Muscle layer of duodenum (tissue), 2 donors: ENCODE results near the gene GPC1.

Experiments used
- H3K27ac ChIP-seq: one replicate; pipeline ENCODE4 v1.7.0; 2013; ENCODE audit warnings: mild to moderate bottlenecking, low read length
- H3K27me3 ChIP-seq: one replicate; pipeline ENCODE4 v1.7.0; 2013; ENCODE audit warnings: low read depth, mild to moderate bottlenecking, control low read depth, low read length
- H3K36me3 ChIP-seq, 2 donors: one replicate each; pipeline ENCODE4 v1.7.0; 2013; ENCODE audit warnings: low read length in 2 of 2, control low read depth in 1 of 2, mild to moderate bottlenecking in 1 of 2; ENCODE audit not compliant: insufficient read depth in 2 of 2, control insufficient read depth in 1 of 2
- H3K4me1 ChIP-seq, 2 donors: one replicate each; pipeline ENCODE4 v1.7.0; 2013; ENCODE audit warnings: low read length in 2 of 2, mild to moderate bottlenecking in 2 of 2, control low read depth in 1 of 2, moderate library complexity in 1 of 2; ENCODE audit not compliant: insufficient read depth in 2 of 2, control insufficient read depth in 1 of 2
- H3K4me3 ChIP-seq, 2 donors: one replicate each; pipeline ENCODE4 v1.7.0; 2013; ENCODE audit warnings: low read length in 2 of 2, low read depth in 1 of 2, mild to moderate bottlenecking in 1 of 2
- H3K9me3 ChIP-seq, 2 donors: one replicate each; pipeline ENCODE4 v1.7.0; 2013; ENCODE audit warnings: low read length in 2 of 2, control low read depth in 1 of 2, mild to moderate bottlenecking in 1 of 2; ENCODE audit not compliant: control insufficient read depth in 1 of 2
- donor health status: healthy.

The GPC1 gene

GRCh38 chr2:240450532-240451107 is 15.2 kb downstream of the GPC1 start:
- H3K9me3 ChIP-seq: no peaks in the 10 kb centered on the region
- no peak overlapping the region for H3K4me3 ChIP-seq
- H3K36me3 ChIP-seq: peaks cover 0 to 6% of the 10 kb centered on the region in 2 donors

GRCh38 chr2:240451108-240451611 is 15.7 kb downstream of the GPC1 start:
- H3K36me3 ChIP-seq: peaks cover 0 to 2% of the 10 kb centered on the region in 2 donors
- H3K4me3 ChIP-seq: no peak overlapping the region
- H3K9me3 ChIP-seq: no peaks in the 10 kb centered on the region
- H3K27ac ChIP-seq: no peak overlapping the region
- peaks cover 0 to 24% of the 10 kb centered on the region in 2 donors for H3K4me1 ChIP-seq
- peaks cover 5% of the 10 kb centered on the region for H3K27me3 ChIP-seq

More at GRCh38 chr2:240450532-240451107, 15.2 kb downstream of the GPC1 start:
- H3K27me3 ChIP-seq: peaks cover 5% of the 10 kb centered on the region
- H3K4me1 ChIP-seq: peaks cover 0 to 23% of the 10 kb centered on the region in 2 donors
- no peak overlapping the region for H3K27ac ChIP-seq

GRCh38 chr2:240451791-240452461 is 16.5 kb downstream of the GPC1 start:
- Histone ChIP-seq H3K27ac (no peak overlapping the region), H3K4me1 (peaks cover 0 to 24% of the 10 kb centered on the region in 2 donors), H3K27me3 (peaks cover 5% of the 10 kb centered on the region)

GRCh38 chr2:240452462-240453256 is 17.2 kb downstream of the GPC1 start:
- H3K27me3 ChIP-seq: peaks cover 5% of the 10 kb centered on the region
- peak overlapping the region; percentile 3 to 62 for H3K4me3 ChIP-seq
- no peaks in the 10 kb centered on the region for H3K36me3 ChIP-seq
- peaks cover 0 to 24% of the 10 kb centered on the region in 2 donors for H3K4me1 ChIP-seq
- no peaks in the 10 kb centered on the region for H3K9me3 ChIP-seq
- no peak overlapping the region for H3K27ac ChIP-seq

More at GRCh38 chr2:240451791-240452461, 16.5 kb downstream of the GPC1 start:
- H3K9me3 ChIP-seq: no peaks in the 10 kb centered on the region
- peak overlapping the region; percentile 3 to 62 for H3K4me3 ChIP-seq
- H3K36me3 ChIP-seq: no peaks in the 10 kb centered on the region

GRCh38 chr2:240453461-240454105 is 18.1 kb downstream of the GPC1 start:
- Histone ChIP-seq H3K4me3 (peak overlapping the region in 1 of 2 donors; percentile 19), H3K4me1 (peaks cover 0 to 24% of the 10 kb centered on the region in 2 donors), H3K27me3 (peaks cover 5% of the 10 kb centered on the region), H3K9me3 (no peaks in the 10 kb centered on the region), H3K36me3 (no peaks in the 10 kb centered on the region), H3K27ac (no peak overlapping the region)

- Histone ChIP-seq H3K27me3 (peaks cover 5% of the 10 kb centered on the region), H3K36me3 (no peaks in the 10 kb centered on the region), H3K4me1 (peaks cover 0 to 24% of the 10 kb centered on the region in 2 donors), H3K9me3 (no peaks in the 10 kb centered on the region), H3K4me3 (peak overlapping the region in 1 of 2 donors; percentile 19), H3K27ac (no peak overlapping the region)
Observed at GRCh38 chr2:240454106-240454901, 18.8 kb downstream of the GPC1 start.

- Histone ChIP-seq H3K27me3 (peaks cover 5% of the 10 kb centered on the region), H3K27ac (no peak overlapping the region), H3K4me1 (peaks cover 0 to 23% of the 10 kb centered on the region in 2 donors), H3K36me3 (no peaks in the 10 kb centered on the region), H3K4me3 (no peak overlapping the region), H3K9me3 (no peaks in the 10 kb centered on the region)
Observed at GRCh38 chr2:240455272-240455646, 19.8 kb downstream of the GPC1 start.

GRCh38 chr2:240455647-240456446 is 20.4 kb downstream of the GPC1 start:
- Histone ChIP-seq H3K36me3 (no peaks in the 10 kb centered on the region), H3K4me3 (no peak overlapping the region), H3K4me1 (peaks cover 0 to 19% of the 10 kb centered on the region in 2 donors), H3K9me3 (no peaks in the 10 kb centered on the region), H3K27ac (no peak overlapping the region), H3K27me3 (peaks cover 5% of the 10 kb centered on the region)

- Histone ChIP-seq H3K27ac (no peak overlapping the region), H3K27me3 (peaks cover 5% of the 10 kb centered on the region), H3K36me3 (no peaks in the 10 kb centered on the region), H3K9me3 (no peaks in the 10 kb centered on the region), H3K4me3 (no peak overlapping the region), H3K4me1 (peaks cover 0 to 14% of the 10 kb centered on the region in 2 donors)
Observed at GRCh38 chr2:240456447-240457222, 21.2 kb downstream of the GPC1 start.
